BLaER1 treated with 17β-estradiol and CSF1 and Interleukin-3, amounts not matched to agents 10 nM and 100 nM (cell line): ENCODE data around the gene EXOC6B.

Experiments
- H3K27ac ChIP-seq, 11 experiments: shearing (Covaris generic); formaldehyde crosslinking; 2 replicates each; pipeline ENCODE4 v1.8.1; 2022
- H3K27me3 ChIP-seq, 11 experiments: shearing (Covaris generic); formaldehyde crosslinking; 2 replicates each; pipeline ENCODE4 v1.8.1; 2022
- H3K36me3 ChIP-seq, 11 experiments: shearing (Covaris generic); formaldehyde crosslinking; 2 replicates each; pipeline ENCODE4 v1.8.1; 2022
- H3K4me1 ChIP-seq, 10 experiments: shearing (Covaris generic); formaldehyde crosslinking; 2 replicates each; pipeline ENCODE4 v1.8.1; 2022
- H3K4me2 ChIP-seq, 11 experiments: shearing (Covaris generic); formaldehyde crosslinking; 2 replicates each; pipeline ENCODE4 v1.8.1; 2022
- H3K4me3 ChIP-seq, 10 experiments: shearing (Covaris generic); formaldehyde crosslinking; 2 replicates each; pipeline ENCODE4 v1.8.1; 2022
- H3K9ac ChIP-seq, 11 experiments: shearing (Covaris generic); formaldehyde crosslinking; 2 replicates each; pipeline ENCODE4 v1.8.1; 2022
- H3K9me3 ChIP-seq, 11 experiments: shearing (Covaris generic); formaldehyde crosslinking; replicated peaks in 1 of 11; 2 replicates each; pipeline ENCODE4 v1.8.1; 2022
- H4K20me1 ChIP-seq, 11 experiments: shearing (Covaris generic); formaldehyde crosslinking; 2 replicates each; pipeline ENCODE4 v1.8.1; 2022
- Cebpa-rat ChIP-seq, 11 experiments: shearing (Covaris generic); IDR thresholded peaks; 2 replicates each; pipeline ENCODE4 v1.8.1; 2022

Gene EXOC6B

DNA sequence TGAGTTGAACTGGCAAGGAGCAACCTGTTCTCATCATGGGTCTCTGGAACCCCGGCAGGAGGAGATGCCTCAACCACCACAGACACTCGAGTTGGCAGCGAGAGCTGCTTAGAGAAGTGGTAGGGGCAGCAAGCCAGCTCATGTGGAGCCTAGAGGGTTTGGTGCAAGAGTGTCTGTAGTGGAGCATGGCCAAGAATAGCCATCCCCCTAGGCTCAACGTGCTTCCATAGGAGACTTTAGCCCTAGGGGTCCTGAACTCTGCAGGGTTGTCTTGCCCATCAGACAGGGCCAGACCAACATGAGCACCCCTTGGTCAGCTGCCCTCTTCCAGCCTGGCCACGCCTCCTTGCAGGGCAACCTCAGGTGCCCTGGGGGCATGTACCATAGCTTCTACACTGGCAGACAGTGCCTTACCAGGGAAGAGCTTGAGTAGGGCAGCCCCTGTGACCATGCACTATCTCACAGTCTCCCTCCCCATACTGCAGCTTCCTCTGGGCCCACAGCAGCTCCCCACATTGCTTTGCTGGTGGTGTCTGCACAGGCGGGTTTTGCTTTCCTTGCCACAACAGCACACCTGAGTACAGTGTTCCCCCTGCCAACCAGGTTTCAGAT is 187.1 kb downstream of the EXOC6B start:
- no peaks in the 10 kb centered on the region for H3K27me3 ChIP-seq
- TF ChIP-seq Cebpa-rat (IDR thresholded peaks at IDR 0.05), result no peak
- no peaks in the 10 kb centered on the region for H4K20me1 ChIP-seq

DNA sequence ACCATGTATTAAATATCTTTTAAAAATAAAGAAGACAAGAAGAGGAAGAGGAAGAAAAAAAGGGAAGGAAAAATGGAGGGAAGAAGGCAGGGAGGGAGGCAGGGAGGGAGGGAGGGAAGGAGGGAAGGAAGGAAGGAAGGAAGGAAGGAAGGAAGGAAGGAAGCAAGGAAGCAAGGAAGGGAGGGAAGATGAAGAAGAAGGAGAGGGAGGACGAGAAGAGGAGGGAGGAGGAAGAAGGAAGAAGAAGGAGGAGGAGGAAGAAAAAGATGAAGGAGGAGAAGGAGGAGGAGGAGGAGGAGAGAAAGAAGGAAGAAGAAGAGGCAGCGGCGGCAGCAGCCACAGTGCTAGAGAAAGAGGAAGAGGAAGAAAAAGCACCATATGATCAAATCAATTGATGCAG is 189.6 kb downstream of the EXOC6B start:
- Histone ChIP-seq H4K20me1 (no peaks in the 10 kb centered on the region), H3K9ac (no peak overlapping the region), H3K4me2 (no peak overlapping the region), H3K4me3 (no peak overlapping the region), H3K36me3 (no peaks in the 10 kb centered on the region), H3K27ac (no peak overlapping the region), H3K9me3 (peaks cover 0 to 5% (median 3%) of the 10 kb centered on the region in 11 experiments; a peak in 10 of 22 replicates), H3K27me3 (no peaks in the 10 kb centered on the region), H3K4me1 (no peaks in the 10 kb centered on the region)
- TF ChIP-seq Cebpa-rat (IDR thresholded peaks at IDR 0.05), result no peak

More for the DNA sequence above, 187.1 kb downstream of the EXOC6B start:
- Histone ChIP-seq H3K27ac (no peak overlapping the region), H3K4me2 (no peak overlapping the region), H3K9me3 (peaks cover 0 to 12% (median 10%) of the 10 kb centered on the region in 11 experiments; a peak in 12 of 22 replicates), H3K36me3 (no peaks in the 10 kb centered on the region), H3K4me1 (no peaks in the 10 kb centered on the region), H3K4me3 (no peak overlapping the region), H3K9ac (no peak overlapping the region)

DNA sequence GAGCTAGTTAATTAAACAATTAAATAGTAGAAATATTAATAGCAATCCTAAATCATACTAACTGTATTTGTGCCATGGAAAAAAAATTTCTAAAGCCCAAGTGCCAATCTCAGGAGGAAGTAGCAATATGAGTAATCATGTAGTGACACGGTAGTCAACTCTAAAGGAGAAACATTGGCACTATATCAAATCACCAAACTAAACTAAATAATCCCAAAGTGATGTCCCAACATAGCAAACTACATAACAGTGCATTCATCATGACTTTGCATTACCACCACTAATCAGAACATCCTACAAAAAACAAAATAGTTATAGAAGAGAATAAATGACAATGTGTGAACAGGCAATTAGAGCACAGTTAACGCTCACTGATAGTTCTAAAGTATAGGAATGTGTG is 195.1 kb downstream of the EXOC6B start:
- Histone ChIP-seq H4K20me1 (no peaks in the 10 kb centered on the region), H3K27ac (no peak overlapping the region), H3K4me3 (no peak overlapping the region), H3K4me2 (no peak overlapping the region), H3K27me3 (no peaks in the 10 kb centered on the region), H3K9me3 (no peaks in the 10 kb centered on the region), H3K36me3 (no peaks in the 10 kb centered on the region), H3K4me1 (no peaks in the 10 kb centered on the region), H3K9ac (no peak overlapping the region)
- TF ChIP-seq Cebpa-rat (IDR thresholded peaks at IDR 0.05), result no peak

DNA sequence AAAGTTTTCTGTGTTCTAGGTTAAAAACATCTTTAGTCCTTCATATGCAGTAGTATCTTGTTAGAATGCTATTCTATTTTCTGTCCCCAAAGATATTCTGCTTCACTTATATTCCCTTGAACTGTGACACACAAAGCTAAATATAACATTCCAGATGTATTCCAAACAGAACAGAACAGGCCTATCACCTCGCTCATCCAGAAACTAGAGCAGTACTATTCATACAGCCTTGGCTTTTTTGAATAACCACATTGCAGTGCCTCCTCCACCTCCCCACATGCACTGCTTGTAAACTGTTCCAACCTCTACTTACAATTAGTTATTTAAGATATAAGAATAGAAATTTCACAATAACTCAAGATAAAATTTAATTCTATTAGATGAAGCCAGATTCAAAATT is 196.8 kb downstream of the EXOC6B start:
- no peak for TF ChIP-seq Cebpa-rat (IDR thresholded peaks at IDR 0.05)
- H3K36me3 ChIP-seq, result no peaks in the 10 kb centered on the region
- H3K4me1 ChIP-seq, result no peaks in the 10 kb centered on the region
- H3K4me3 ChIP-seq, result no peak overlapping the region
- H4K20me1 ChIP-seq, result no peaks in the 10 kb centered on the region
- H3K27me3 ChIP-seq, result no peaks in the 10 kb centered on the region
- no peak overlapping the region for H3K9ac ChIP-seq
- no peak overlapping the region for H3K4me2 ChIP-seq
- no peaks in the 10 kb centered on the region for H3K9me3 ChIP-seq
- no peak overlapping the region for H3K27ac ChIP-seq

DNA sequence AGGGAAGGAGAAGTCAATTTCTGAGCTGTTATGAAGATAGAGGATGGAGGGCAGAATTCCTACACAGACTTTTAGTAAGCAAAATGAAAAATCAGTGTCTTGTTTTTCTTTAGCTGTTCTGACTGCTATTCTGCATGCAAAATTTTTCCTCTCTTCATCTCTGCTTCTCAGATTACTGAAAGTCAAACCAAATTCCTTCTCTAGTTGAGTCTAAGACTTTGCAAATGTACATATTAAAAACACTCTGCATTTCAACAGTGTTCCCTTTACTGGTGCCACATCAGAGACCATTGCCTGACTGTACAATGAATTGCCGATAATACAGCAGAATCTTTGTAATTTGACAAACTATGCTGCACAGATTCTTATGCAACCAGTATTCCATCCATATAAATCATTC is 198.8 kb downstream of the EXOC6B start:
- Histone ChIP-seq H3K27ac (no peak overlapping the region), H3K27me3 (no peaks in the 10 kb centered on the region), H3K4me1 (no peaks in the 10 kb centered on the region), H3K9me3 (no peaks in the 10 kb centered on the region), H3K36me3 (no peaks in the 10 kb centered on the region), H3K4me2 (no peak overlapping the region), H4K20me1 (no peaks in the 10 kb centered on the region), H3K9ac (no peak overlapping the region), H3K4me3 (no peak overlapping the region)
- no peak for TF ChIP-seq Cebpa-rat (IDR thresholded peaks at IDR 0.05)

DNA sequence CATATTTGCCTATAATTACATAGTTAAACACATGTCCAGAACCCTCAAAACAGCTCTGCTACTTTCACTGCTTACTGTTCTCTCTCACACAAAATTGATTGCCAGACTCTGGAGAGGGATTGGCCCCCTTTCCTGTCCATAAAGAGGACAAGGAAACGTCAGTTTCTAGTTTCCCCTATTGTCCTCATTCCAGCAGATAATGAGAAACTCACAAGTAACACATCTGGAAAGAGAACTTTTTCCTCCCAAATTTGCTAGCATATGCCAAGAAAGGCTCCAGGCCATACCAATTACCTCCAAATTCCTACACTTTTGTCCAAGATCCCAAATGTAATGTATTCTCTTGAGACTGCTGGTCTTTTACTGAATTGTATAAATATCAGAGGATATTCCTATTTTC is 200.5 kb downstream of the EXOC6B start:
- no peak overlapping the region for H3K4me2 ChIP-seq
- no peak overlapping the region for H3K4me3 ChIP-seq
- H3K9ac ChIP-seq, result no peak overlapping the region
- no peak for TF ChIP-seq Cebpa-rat (IDR thresholded peaks at IDR 0.05)
- no peak overlapping the region for H3K27ac ChIP-seq
- H3K4me1 ChIP-seq, result no peaks in the 10 kb centered on the region
- H3K36me3 ChIP-seq, result no peaks in the 10 kb centered on the region
- H4K20me1 ChIP-seq, result no peaks in the 10 kb centered on the region
- H3K27me3 ChIP-seq, result no peaks in the 10 kb centered on the region
- no peaks in the 10 kb centered on the region for H3K9me3 ChIP-seq

DNA sequence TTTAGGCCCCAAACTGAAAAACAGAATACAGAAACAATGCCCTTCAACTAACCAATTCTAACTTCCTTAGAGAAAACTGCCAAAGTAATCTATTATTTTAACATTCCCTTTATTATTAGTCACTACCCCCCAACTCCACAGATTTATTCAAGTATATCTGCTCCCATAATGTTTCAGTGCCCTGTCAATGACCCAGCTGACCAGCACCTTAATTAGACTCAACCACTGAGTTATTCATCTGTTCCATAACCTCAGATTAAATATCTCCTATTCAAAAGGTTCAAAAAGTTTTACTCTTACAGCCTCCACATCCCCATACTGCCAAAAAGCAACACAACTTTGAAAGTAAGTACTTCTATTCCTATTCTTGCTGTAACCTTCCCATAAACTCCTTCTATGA is 202.4 kb downstream of the EXOC6B start:
- Histone ChIP-seq H3K4me3 (no peak overlapping the region), H3K27ac (no peak overlapping the region), H3K4me1 (no peaks in the 10 kb centered on the region), H3K9ac (no peak overlapping the region), H3K36me3 (no peaks in the 10 kb centered on the region), H3K27me3 (no peaks in the 10 kb centered on the region), H3K9me3 (no peaks in the 10 kb centered on the region), H3K4me2 (no peak overlapping the region), H4K20me1 (no peaks in the 10 kb centered on the region)
- TF ChIP-seq Cebpa-rat (IDR thresholded peaks at IDR 0.05), result no peak

DNA sequence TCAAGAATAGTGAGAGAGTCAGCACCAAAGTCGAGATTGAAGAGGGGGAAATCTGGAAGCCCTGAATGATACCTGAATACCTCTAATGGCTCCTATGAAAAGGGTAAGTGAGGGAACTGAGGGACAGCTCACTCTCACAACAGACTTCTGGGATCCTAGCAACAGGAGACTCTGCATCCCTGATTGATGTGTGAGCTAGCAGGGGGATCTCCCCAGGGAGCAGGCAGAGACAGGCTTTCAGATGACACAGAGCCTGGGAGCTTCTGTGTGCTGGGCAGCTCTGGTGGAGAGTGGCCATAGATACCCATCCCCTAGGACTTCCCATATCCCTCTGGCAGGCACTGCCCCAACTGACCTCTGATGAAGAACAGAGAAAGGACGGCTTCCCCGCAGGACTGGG is 206.2 kb downstream of the EXOC6B start:
- Histone ChIP-seq H3K27ac (no peak overlapping the region), H3K36me3 (no peaks in the 10 kb centered on the region), H3K4me2 (no peak overlapping the region), H4K20me1 (no peaks in the 10 kb centered on the region), H3K4me1 (no peaks in the 10 kb centered on the region), H3K9ac (no peak overlapping the region), H3K27me3 (no peaks in the 10 kb centered on the region), H3K9me3 (peaks cover 0 to 13% (median 5%) of the 10 kb centered on the region in 11 experiments; a peak in 6 of 22 replicates), H3K4me3 (no peak overlapping the region)
- TF ChIP-seq Cebpa-rat (IDR thresholded peaks at IDR 0.05), result no peak

DNA sequence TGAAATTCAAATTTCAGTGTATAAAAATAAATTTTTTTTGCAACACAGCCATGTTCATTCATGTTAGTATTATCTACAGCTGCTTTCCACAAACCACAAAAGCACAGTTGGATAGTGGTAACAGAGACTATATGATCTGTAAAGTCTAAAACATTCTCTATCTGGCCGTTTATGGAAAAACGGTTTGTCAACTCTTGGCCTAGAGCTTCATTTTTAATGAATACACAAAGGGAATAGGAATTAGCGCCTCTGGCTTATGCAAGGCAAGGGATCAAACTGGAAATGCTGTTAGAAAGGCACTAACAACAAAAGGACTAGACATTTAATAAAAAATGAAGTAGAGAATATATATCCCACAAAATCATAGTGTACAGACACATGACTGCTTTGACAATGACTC is 211.9 kb downstream of the EXOC6B start:
- peaks cover 0 to 2% (median 0%) of the 10 kb centered on the region in 10 experiments; a peak in 2 of 20 replicates for H3K4me1 ChIP-seq

DNA sequence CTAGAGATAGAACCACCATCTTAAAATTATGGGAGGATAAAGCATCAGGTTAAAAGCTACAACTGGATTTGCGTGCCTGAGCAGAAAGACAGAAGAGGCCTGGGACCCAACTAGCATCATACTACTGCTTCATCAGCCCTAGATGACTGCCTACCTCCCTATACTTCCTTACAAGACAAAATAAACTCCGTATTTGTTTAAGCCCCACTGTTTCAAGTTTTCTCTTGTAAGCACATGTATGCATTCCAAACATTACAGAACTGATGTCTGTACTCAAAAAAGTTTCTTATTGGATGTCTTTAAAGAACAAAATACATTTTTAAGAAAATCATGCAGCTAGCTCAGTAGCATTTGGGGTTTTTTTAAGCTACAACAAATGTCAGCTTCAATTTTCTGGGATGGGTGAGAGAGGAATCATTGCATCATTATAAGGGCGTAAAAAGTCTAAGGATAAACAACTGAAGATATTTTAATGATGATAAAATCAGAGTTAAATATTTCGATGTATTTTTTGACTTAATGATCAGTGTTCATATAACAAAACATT is 213.1 kb downstream of the EXOC6B start:
- Histone ChIP-seq H3K4me2 (no peak overlapping the region), H3K36me3 (no peaks in the 10 kb centered on the region), H3K4me3 (no peak overlapping the region), H3K27me3 (no peaks in the 10 kb centered on the region), H3K4me1 (peaks cover 0 to 6% (median 0%) of the 10 kb centered on the region in 10 experiments; a peak in 2 of 20 replicates), H3K9me3 (peaks cover 0 to 13% (median 5%) of the 10 kb centered on the region in 11 experiments; a peak in 6 of 22 replicates), H3K9ac (no peak overlapping the region), H4K20me1 (no peaks in the 10 kb centered on the region), H3K27ac (no peak overlapping the region)
- no peak for TF ChIP-seq Cebpa-rat (IDR thresholded peaks at IDR 0.05)

More for the DNA sequence above, 211.9 kb downstream of the EXOC6B start:
- H3K4me2 ChIP-seq, result no peak overlapping the region
- peaks cover 0 to 13% (median 5%) of the 10 kb centered on the region in 11 experiments; a peak in 6 of 22 replicates for H3K9me3 ChIP-seq
- no peak overlapping the region for H3K9ac ChIP-seq
- no peaks in the 10 kb centered on the region for H3K36me3 ChIP-seq
- no peak overlapping the region for H3K4me3 ChIP-seq
- H4K20me1 ChIP-seq, result no peaks in the 10 kb centered on the region
- no peak for TF ChIP-seq Cebpa-rat (IDR thresholded peaks at IDR 0.05)
- H3K27me3 ChIP-seq, result no peaks in the 10 kb centered on the region
- H3K27ac ChIP-seq, result no peak overlapping the region
